Natural killer cell (primary cell): Measurements from ENCODE around the gene LSM14A. TPM values are rescaled to one million over a fixed set of nuclear protein-coding genes. Genes with fewer than 3 reads are reported as not detected.

Experiments
- ATAC-seq, 3 donors: fragments of 150-1000 bp in 2 of 3; fragments of 200-7000 bp in 1 of 3; cut with Tn5 transposase; 1 replicate in 1 of 3; 2 replicates in 2 of 3; pipeline ENCODE4 v1.10.0; 2021; ENCODE audit warnings: mild to moderate bottlenecking in 2 of 3, moderate library complexity in 2 of 3
- DNase-seq, 2 donors: peaks; one replicate each; pipeline versions ENCODE4 v3.0.0 to v3.0.0-alpha.2; 2013 to 2021; ENCODE audit warnings: mixed read lengths in 1 of 2
- H3K27ac ChIP-seq: one replicate; pipeline ENCODE4 v1.5.1; 2013; ENCODE audit warnings: mild to moderate bottlenecking, low read length
- H3K27me3 ChIP-seq: one replicate; pipeline ENCODE4 v1.6.1; 2013; ENCODE audit warnings: low read length; ENCODE audit not compliant: control insufficient read depth, insufficient read depth
- H3K36me3 ChIP-seq: one replicate; pipeline ENCODE4 v1.6.1; 2013; ENCODE audit warnings: low read length; ENCODE audit not compliant: control insufficient read depth, insufficient read depth
- H3K4me1 ChIP-seq: one replicate; pipeline ENCODE4 v1.6.1; 2013; ENCODE audit warnings: low read length; ENCODE audit not compliant: control insufficient read depth, insufficient read depth
- H3K4me3 ChIP-seq: one replicate; pipeline ENCODE4 v1.5.1; 2013; ENCODE audit warnings: low read length
- H3K9me3 ChIP-seq: one replicate; pipeline ENCODE4 v1.6.1; 2013; ENCODE audit warnings: low read length; ENCODE audit not compliant: control insufficient read depth, insufficient read depth
- H3K27ac Mint-ChIP-seq, 2 donors: one replicate each; pipeline ENCODE4 v1.8.0; 2022; ENCODE audit warnings: mild to moderate bottlenecking in 2 of 2, mixed read lengths in 2 of 2, moderate library complexity in 1 of 2
- H3K27me3 Mint-ChIP-seq, 2 donors: one replicate each; pipeline ENCODE4 v1.8.0; 2022; ENCODE audit warnings: low read depth in 2 of 2, mixed read lengths in 2 of 2
- H3K36me3 Mint-ChIP-seq: one replicate; pipeline ENCODE4 v1.8.0; 2022; ENCODE audit warnings: mixed read lengths
- H3K4me1 Mint-ChIP-seq, 2 donors: one replicate each; pipeline ENCODE4 v1.8.0; 2022; ENCODE audit warnings: mixed read lengths in 2 of 2
- H3K4me3 Mint-ChIP-seq: one replicate; pipeline ENCODE4 v1.8.0; 2022; ENCODE audit warnings: mild to moderate bottlenecking, moderate library complexity, mixed read lengths
- H3K9me3 Mint-ChIP-seq, 2 donors: one replicate each; pipeline ENCODE4 v1.8.0; 2022; ENCODE audit warnings: mixed read lengths in 2 of 2
- CTCF ChIP-seq: fragments of 200-600 bp; IDR thresholded peaks from one replicate; pipeline ENCODE4 v1.8.0; 2022; ENCODE audit warnings: antibody characterized with exemption
- WGBS: methylation state at CpG from one replicate; pipeline ENCODE4 v1.1.7; 2013; ENCODE audit warnings: missing lambda C conversion rate; ENCODE audit not compliant: insufficient coverage; 5-methylcytosine and 5-hydroxymethylcytosine counted together
- intact Hi-C: fragments of 100-400 bp; cut with micrococcal nuclease; formaldehyde crosslinking; loops from one replicate; pipeline ENCODE4 v1.14.2; 2022
- total RNA-seq, 4 donors: library from RNA; stranded (reverse); fragments of 120-200 nt in 1 of 4; gene quantifications; one replicate each; pipeline versions ENCODE4 v1.2.3 to v1.2.4, GENCODE V29; 2013 to 2022

Gene LSM14A
- total RNA-seq, 3 donors from 2014 or later (not counting 1 experiment from before 2014, with no cell fraction given), result 201 to 246 (median 202) TPM

- H3K36me3 Mint-ChIP-seq, result no peaks in the 10 kb centered on the region
- H3K27ac Mint-ChIP-seq, result peak overlapping the region; percentile 0 to 29
- no peaks in the 10 kb centered on the region for H3K27me3 ChIP-seq
- H3K4me3 Mint-ChIP-seq, result peak overlapping the region; percentile 56
- WGBS, result 97% methylated on average over 2 of the region's 2 CpGs
- H3K36me3 ChIP-seq, result no peaks in the 10 kb centered on the region
- H3K4me3 ChIP-seq, result no peak overlapping the region
- TF ChIP-seq CTCF, result no peak
- intact Hi-C loops, result no loop called here
- H3K9me3 Mint-ChIP-seq, result no peaks in the 10 kb centered on the region
- H3K27me3 Mint-ChIP-seq, result no peaks in the 10 kb centered on the region
- H3K4me1 ChIP-seq, result peaks cover 13% of the 10 kb centered on the region
- no peak for DNase-seq
- H3K4me1 Mint-ChIP-seq, result peaks cover 20 to 30% of the 10 kb centered on the region in 2 donors
- no peak overlapping the region for H3K27ac ChIP-seq
- H3K9me3 ChIP-seq, result no peaks in the 10 kb centered on the region
- no peak for ATAC-seq
Measured at GRCh38 chr19:34257559-34257924, 85.2 kb downstream of the LSM14A start.

GRCh38 chr19:34259367-34260095 is 87.2 kb downstream of the LSM14A start:
- Mint-ChIP-seq H3K36me3 (no peaks in the 10 kb centered on the region), H3K27ac (peak overlapping the region in 1 of 2 donors; percentile 15), H3K4me1 (peaks cover 15 to 25% of the 10 kb centered on the region in 2 donors), H3K27me3 (no peaks in the 10 kb centered on the region), H3K4me3 (no peak overlapping the region), H3K9me3 (no peaks in the 10 kb centered on the region)
- TF ChIP-seq CTCF, result no peak
- peaks cover 6% of the 10 kb centered on the region for H3K4me1 ChIP-seq
- H3K9me3 ChIP-seq, result no peaks in the 10 kb centered on the region
- no peaks in the 10 kb centered on the region for H3K36me3 ChIP-seq
- H3K4me3 ChIP-seq, result no peak overlapping the region
- H3K27ac ChIP-seq, result no peak overlapping the region
- intact Hi-C loops, result no loop called here
- DNase-seq, result no peak
- ATAC-seq, result no peak
- H3K27me3 ChIP-seq, result no peaks in the 10 kb centered on the region
- 81% methylated on average over 3 of the region's 3 CpGs for WGBS

GRCh38 chr19:34260771-34261173 is 88.5 kb downstream of the LSM14A start:
- ATAC-seq, result no peak
- H3K4me1 ChIP-seq, result peaks cover 2% of the 10 kb centered on the region
- DNase-seq, result no peak
- peaks cover 3% of the 10 kb centered on the region for H3K36me3 ChIP-seq
- no peak overlapping the region for H3K27ac ChIP-seq
- Mint-ChIP-seq H3K4me1 (peaks cover 15 to 28% of the 10 kb centered on the region in 2 donors), H3K4me3 (no peak overlapping the region), H3K9me3 (no peaks in the 10 kb centered on the region), H3K27ac (no peak overlapping the region), H3K36me3 (no peaks in the 10 kb centered on the region), H3K27me3 (no peaks in the 10 kb centered on the region)
- TF ChIP-seq CTCF, result no peak
- intact Hi-C loops, result no loop called here
- H3K4me3 ChIP-seq, result no peak overlapping the region
- WGBS, result 78% methylated on average over 4 of the region's 6 CpGs
- no peaks in the 10 kb centered on the region for H3K27me3 ChIP-seq
- H3K9me3 ChIP-seq, result no peaks in the 10 kb centered on the region
